Common myeloid progenitor, CD34-positive (primary cell): ENCODE data around the gene OR51I1. TPM values are rescaled to one million over a fixed set of nuclear protein-coding genes. Genes with fewer than 3 reads are reported as not detected.

Experiments used
- CTCF ChIA-PET: fragments of 350-600 bp; sonication (Branson Sonifier 250); formaldehyde crosslinking; loops from one replicate; lab custom pipeline; 2021; ENCODE audit warnings: antibody characterized with exemption; lab: Charles Lee
- POLR2A ChIA-PET: fragments of 350-600 bp; sonication (Branson Sonifier 250); formaldehyde crosslinking; loops from one replicate; lab custom pipeline; 2021; ENCODE audit warnings: antibody characterized with exemption; lab: Charles Lee
- DNase-seq, 3 donors: peaks; one replicate each; pipeline versions ENCODE4 v3.0.0 to v3.0.0-alpha.2; 2013
- H3K27ac ChIP-seq, 2 experiments: 1 replicate in 1 of 2; 2 replicates in 1 of 2; pipeline ENCODE4 v1.7.0; 2013; ENCODE audit warnings: inconsistent platforms in 2 of 2, low read length in 2 of 2, mild to moderate bottlenecking in 2 of 2, low read depth in 1 of 2, moderate library complexity in 1 of 2; ENCODE audit not compliant: severe bottlenecking in 2 of 2, insufficient read depth in 1 of 2, poor library complexity in 1 of 2
- H3K27me3 ChIP-seq, 5 experiments: replicated peaks in 2 of 5; 1 replicate in 3 of 5; 2 replicates in 2 of 5; pipeline versions ENCODE4 v1.6.1 to v1.7.0; 2013; ENCODE audit warnings: low read length in 4 of 5, mild to moderate bottlenecking in 2 of 5, moderate library complexity in 2 of 5, inconsistent platforms in 1 of 5; ENCODE audit not compliant: insufficient read depth in 5 of 5, control insufficient read depth in 4 of 5
- H3K36me3 ChIP-seq, 4 experiments: 1 replicate in 2 of 4; 2 replicates in 2 of 4; pipeline versions ENCODE4 v1.6.1 to v1.7.0; 2013; ENCODE audit warnings: low read length in 3 of 4, control low read depth in 1 of 4, mild to moderate bottlenecking in 1 of 4; ENCODE audit not compliant: control insufficient read depth in 4 of 4, insufficient read depth in 4 of 4
- H3K4me1 ChIP-seq, 4 experiments: 1 replicate in 3 of 4; 2 replicates in 1 of 4; pipeline versions ENCODE4 v1.6.1 to v1.7.1; 2013; ENCODE audit warnings: low read length in 3 of 4, mild to moderate bottlenecking in 3 of 4, control low read depth in 1 of 4, inconsistent platforms in 1 of 4, moderate library complexity in 1 of 4; ENCODE audit not compliant: control insufficient read depth in 4 of 4, insufficient read depth in 4 of 4; ENCODE audit errors: control extremely low read depth in 1 of 4
- H3K4me3 ChIP-seq, 7 experiments: 1 replicate in 4 of 7; 2 replicates in 3 of 7; pipeline versions ENCODE4 v1.5.1 to v1.7.0; 2013; ENCODE audit warnings: mild to moderate bottlenecking in 7 of 7, low read length in 6 of 7, moderate library complexity in 6 of 7, inconsistent platforms in 2 of 7, low read depth in 2 of 7, control low read depth in 1 of 7; ENCODE audit not compliant: insufficient read depth in 4 of 7, control insufficient read depth in 1 of 7; ENCODE audit errors: extremely low read depth in 1 of 7
- H3K9me3 ChIP-seq, 5 experiments: 1 replicate in 4 of 5; 2 replicates in 1 of 5; pipeline versions ENCODE4 v1.6.1 to v1.7.1; 2013; ENCODE audit warnings: low read length in 4 of 5, mild to moderate bottlenecking in 2 of 5, inconsistent platforms in 1 of 5, low read depth in 1 of 5, moderate library complexity in 1 of 5; ENCODE audit not compliant: control insufficient read depth in 4 of 5, insufficient read depth in 2 of 5; ENCODE audit errors: control extremely low read depth in 1 of 5
- WGBS: methylation state at CpG from one replicate; pipeline ENCODE4 v1.1.5; 2013; ENCODE audit not compliant: insufficient coverage; 5-methylcytosine and 5-hydroxymethylcytosine counted together
- polyA plus RNA-seq: library from polyadenylated mRNA; unstranded; fragments of 120-200 nt; gene quantifications from one replicate; pipeline ENCODE4 v1.2.1, GENCODE V29; 2013

OR51I1 gene, protein sequence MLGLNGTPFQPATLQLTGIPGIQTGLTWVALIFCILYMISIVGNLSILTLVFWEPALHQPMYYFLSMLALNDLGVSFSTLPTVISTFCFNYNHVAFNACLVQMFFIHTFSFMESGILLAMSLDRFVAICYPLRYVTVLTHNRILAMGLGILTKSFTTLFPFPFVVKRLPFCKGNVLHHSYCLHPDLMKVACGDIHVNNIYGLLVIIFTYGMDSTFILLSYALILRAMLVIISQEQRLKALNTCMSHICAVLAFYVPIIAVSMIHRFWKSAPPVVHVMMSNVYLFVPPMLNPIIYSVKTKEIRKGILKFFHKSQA
- polyA plus RNA-seq, result 0.21 TPM

DNA sequence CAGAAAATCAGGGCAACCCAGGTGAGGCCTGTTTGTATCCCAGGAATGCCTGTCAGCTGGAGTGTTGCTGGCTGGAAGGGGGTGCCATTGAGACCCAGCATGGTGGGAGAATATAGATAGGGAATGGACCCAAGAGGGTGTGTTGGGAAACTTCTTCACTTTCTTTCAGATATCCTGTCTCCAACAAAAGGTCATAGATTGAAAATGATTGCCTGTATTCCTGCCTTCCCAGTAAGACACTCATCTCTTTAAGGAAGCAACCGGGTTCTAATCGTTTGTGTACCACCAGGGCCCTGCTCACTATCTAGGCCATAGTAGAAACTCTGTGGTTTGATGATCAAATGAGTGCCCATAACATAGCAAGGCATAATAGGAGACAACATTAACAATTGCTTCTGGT, at the start of gene OR51I1:
TSS of gene OR51I1 (minus strand) at position 101 of the 400 bp plus-strand sequence. CDS start at position 101, 0 bp downstream.
- CTCF ChIA-PET, result interaction anchor here (0.6 kb wide), 1 partner anchor 229 kb away, joined by 3 read pairs; no protein-coding TSS in a partner anchor
- 78% methylated on average over 2 of the region's 2 CpGs for WGBS

DNA sequence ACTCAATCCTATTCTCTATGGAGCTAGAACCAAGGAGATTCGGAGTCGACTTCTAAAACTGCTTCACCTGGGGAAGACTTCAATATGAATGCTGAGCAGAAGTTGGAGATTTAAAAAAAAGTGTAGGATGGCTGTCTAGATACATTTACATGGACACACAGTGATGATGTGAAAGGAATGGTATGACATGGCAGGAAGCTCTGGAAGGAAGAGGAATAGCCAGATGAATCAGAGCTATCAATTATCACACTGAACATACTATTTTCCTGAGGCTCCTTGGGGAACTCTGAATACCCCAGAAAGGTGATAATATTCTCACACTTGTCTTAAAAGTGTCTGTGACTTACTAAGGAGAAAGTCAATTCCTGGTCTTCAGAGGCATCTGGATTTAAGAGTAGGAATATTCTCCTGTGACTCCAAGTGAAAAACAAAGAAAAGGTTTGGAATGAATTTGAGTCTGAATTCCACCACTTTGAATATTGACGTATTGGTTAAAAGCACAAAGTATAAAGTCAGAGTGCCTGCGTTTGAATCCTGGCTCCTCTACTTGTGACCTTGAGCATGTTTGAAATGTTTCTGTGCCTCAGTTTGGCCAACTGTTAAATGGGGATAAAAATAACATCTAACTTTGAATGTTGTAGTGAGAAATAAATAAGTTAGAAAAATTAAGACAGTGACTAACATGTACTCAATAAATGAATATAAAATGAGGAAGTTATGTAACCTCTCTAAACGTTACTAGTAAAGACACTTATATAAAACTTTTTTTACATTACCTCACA, 48.5 kb upstream of the OR51I1 start:
- CTCF ChIA-PET, result no interaction called here
- H3K4me1 ChIP-seq, result peaks cover 0 to 4% (median 0%) of the 10 kb centered on the region in 4 experiments
- no peaks in the 10 kb centered on the region for H3K27me3 ChIP-seq
- 72% methylated on average over 4 of the region's 5 CpGs for WGBS
- POLR2A ChIA-PET, result no interaction called here
- H3K9me3 ChIP-seq, result no peaks in the 10 kb centered on the region
- peak in 1 of 3 donors; percentile 5 for DNase-seq
- H3K4me3 ChIP-seq, result no peak overlapping the region
- no peaks in the 10 kb centered on the region for H3K36me3 ChIP-seq
- H3K27ac ChIP-seq, result no peak overlapping the region

More for the DNA sequence above, at the start of gene OR51I1:
- Histone ChIP-seq H3K4me3 (no peak within 1 kb of the TSS), H3K36me3 (no peaks in the 10 kb centered on the region), H3K27ac (no peak within 1 kb of the TSS), H3K27me3 (peaks cover 0 to 3% (median 0%) of the 10 kb centered on the region in 5 experiments), H3K9me3 (no peaks in the 10 kb centered on the region), H3K4me1 (no peaks in the 10 kb centered on the region)
- POLR2A ChIA-PET, result no interaction called here
- DNase-seq, result no peak

GRCh38 chr11:5488798-5489399, 47.6 kb upstream of the OR51I1 start:
- Histone ChIP-seq H3K36me3 (no peaks in the 10 kb centered on the region), H3K4me1 (peaks cover 0 to 4% (median 0%) of the 10 kb centered on the region in 4 experiments), H3K9me3 (no peaks in the 10 kb centered on the region), H3K27ac (no peak overlapping the region), H3K27me3 (no peaks in the 10 kb centered on the region), H3K4me3 (no peak overlapping the region)
- WGBS, result 100% methylated on average over 3 of the region's 4 CpGs
- ChIA-PET POLR2A (no interaction called here), CTCF (no interaction called here)
- DNase-seq, result no peak

DNA sequence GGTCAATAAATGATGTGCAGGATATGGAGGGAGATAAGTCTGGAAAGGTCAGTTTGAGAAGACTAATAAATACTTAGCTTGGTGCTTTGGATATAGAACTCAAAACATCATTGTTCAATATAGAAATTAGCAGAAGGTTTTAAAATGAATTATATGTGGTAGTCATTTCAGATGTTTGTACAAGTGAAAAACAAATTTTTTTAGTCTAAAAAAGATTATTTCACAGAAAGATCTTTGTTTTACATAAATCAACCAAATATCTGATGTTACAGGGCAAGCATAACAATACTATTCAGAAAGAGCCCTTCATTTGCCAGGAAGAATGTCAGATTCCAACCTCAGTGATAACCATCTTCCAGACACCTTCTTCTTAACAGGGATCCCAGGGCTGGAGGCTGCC, 47.1 kb upstream of the OR51I1 start, which contains the start of gene OR52D1:
TSS of gene OR52D1 (plus strand) at position 301 of the 400 bp plus-strand sequence. CDS start at position 323, 22 bp downstream.
- Histone ChIP-seq H3K4me1 (peaks cover 0 to 4% (median 0%) of the 10 kb centered on the region in 4 experiments), H3K27me3 (no peaks in the 10 kb centered on the region), H3K4me3 (no peak within 1 kb of the TSS), H3K36me3 (no peaks in the 10 kb centered on the region), H3K9me3 (no peaks in the 10 kb centered on the region), H3K27ac (no peak within 1 kb of the TSS)
- ChIA-PET POLR2A (no interaction called here), CTCF (no interaction called here)
- no peak for DNase-seq

GRCh38 chr11:5486421-5486820, 45.1 kb upstream of the OR51I1 start:
- no peaks in the 10 kb centered on the region for H3K9me3 ChIP-seq
- H3K27me3 ChIP-seq, result no peaks in the 10 kb centered on the region
- no peak overlapping the region for H3K4me3 ChIP-seq
- POLR2A ChIA-PET, result no interaction called here
- CTCF ChIA-PET, result no interaction called here
- peaks cover 0 to 4% (median 0%) of the 10 kb centered on the region in 4 experiments for H3K4me1 ChIP-seq
- H3K27ac ChIP-seq, result no peak overlapping the region
- no peak for DNase-seq
- WGBS, result 72% methylated on average over 2 of the region's 3 CpGs
- H3K36me3 ChIP-seq, result no peaks in the 10 kb centered on the region

DNA sequence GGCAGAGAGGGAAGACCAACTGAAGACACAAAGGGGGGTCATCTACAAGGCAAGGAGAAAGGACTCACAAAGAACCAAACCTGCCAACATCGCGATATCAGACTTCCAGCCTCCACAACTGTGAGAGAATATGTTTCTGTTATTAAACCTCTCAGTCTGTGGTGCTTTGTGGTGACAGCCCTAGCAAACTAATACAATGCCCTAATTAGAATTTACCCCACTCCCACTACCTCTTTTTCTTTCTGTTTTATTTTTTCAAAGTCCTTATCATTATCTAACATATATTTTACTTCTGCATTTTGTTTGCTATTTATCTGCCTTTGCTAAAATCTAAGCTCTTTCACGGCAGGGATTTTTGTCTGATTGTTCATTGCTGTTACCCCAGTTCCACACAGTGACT, 44.7 kb upstream of the OR51I1 start:
- WGBS, result 0% methylated on average over 1 of the region's 3 CpGs
- Histone ChIP-seq H3K36me3 (no peaks in the 10 kb centered on the region), H3K4me1 (peaks cover 0 to 4% (median 0%) of the 10 kb centered on the region in 4 experiments), H3K9me3 (no peaks in the 10 kb centered on the region), H3K27me3 (no peaks in the 10 kb centered on the region), H3K27ac (no peak overlapping the region), H3K4me3 (no peak overlapping the region)
- CTCF ChIA-PET, result no interaction called here
- POLR2A ChIA-PET, result interaction anchor here (0.8 kb wide), 1 partner anchor 22 kb away, joined by 3 read pairs; no protein-coding TSS in a partner anchor
- DNase-seq, result peak; percentile 19 to 86 (median 80)
